ENCODE data around the gene LCE1F. TPM values are rescaled to one million over a fixed set of nuclear protein-coding genes. Genes with fewer than 3 reads are reported as not detected.
A peak's percentile ranks its signal among the peaks of the same experiment; 100 is the strongest.

The LCE1F gene
- total RNA-seq, 1 experiment from 2014 or later = not detected

- Histone ChIP-seq H3K27me3 (ENCODE audit: insufficient read depth, low read length) (peaks cover 26% of the 10 kb centered on the region), H3K9me2 (ENCODE audit: insufficient read depth) (no peaks in the 10 kb centered on the region), H3K27ac (ENCODE audit: low read depth, low read length) (no peak within 1 kb of the TSS), H3K4me1 (ENCODE audit: control insufficient read depth in 1 of 2, insufficient read depth in 2 of 2, low read length in 2 of 2) (no peaks in the 10 kb centered on the region), H3K4me2 (ENCODE audit: low read length) (no peak within 1 kb of the TSS), H3K36me3 (ENCODE audit: control insufficient read depth in 1 of 2, insufficient read depth in 2 of 2, low read length in 2 of 2) (no peaks in the 10 kb centered on the region), H3K9ac (ENCODE audit: low read length) (no peak within 1 kb of the TSS), H3K79me2 (ENCODE audit: insufficient read depth, low read length) (no peaks in the 10 kb centered on the region), H2AFZ (ENCODE audit: low read depth, low read length, poor library complexity, severe bottlenecking) (no peak within 1 kb of the TSS), H3K9me3 (ENCODE audit: control insufficient read depth in 1 of 2, insufficient read depth in 1 of 2, low read depth in 1 of 2, low read length in 2 of 2) (no peaks in the 10 kb centered on the region), H4K20me1 (ENCODE audit: insufficient read depth) (no peaks in the 10 kb centered on the region), H3K4me3 (replicated peaks in 1 of 2; ENCODE audit: low read depth in 1 of 2, low read length in 2 of 2) (no peak within 1 kb of the TSS)
- BruUV-seq (replicated peaks) = no TSS peak
- ChIA-PET CTCF (interaction anchor here (2.0 kb wide), 1 partner anchor 9 kb away, joined by 4 read pairs; no protein-coding TSS in a partner anchor), POLR2A (no interaction called here), RAD21 (ENCODE audit: low non-redundant PET in 1 of 2, low total read pairs in 2 of 2, uncharacterized antibody in 2 of 2, unreplicated experiment in 2 of 2) (no interaction called here)
- no peak for DNase-seq (ENCODE audit: low read depth, low spot score)
- intact Hi-C loops (cut with micrococcal nuclease) = loop anchor here (1.0 kb wide), 1 partner anchor 13 kb away; no protein-coding TSS in a partner anchor
- peak; percentile 76 for ATAC-seq
- no peak for TF ChIP-seq SRF (IDR thresholded peaks at IDR 0.05; ENCODE audit: low read depth)
Measured at GRCh38 chr1:152786077-152786476, 11.1 kb downstream of the LCE1F start, which contains the start of gene LCE1E. LCE1E (plus strand) TSS chr1:152786257; CDS start chr1:152787300, 1,043 bp downstream.

- H3K27ac ChIP-seq (ENCODE audit: low read depth, low read length) = no peak overlapping the region
- no peak overlapping the region for H3K9ac ChIP-seq (ENCODE audit: low read length)
- no peak overlapping the region for H3K4me3 ChIP-seq (replicated peaks in 1 of 2; ENCODE audit: low read depth in 1 of 2, low read length in 2 of 2)
- ATAC-seq (no peak), DNase-seq (ENCODE audit: low read depth, low spot score) (no peak)
- no TSS peak for BruUV-seq (replicated peaks)
- intact Hi-C loops (cut with micrococcal nuclease) = no loop called here
- ChIA-PET POLR2A (no interaction called here), CTCF (no interaction called here), RAD21 (ENCODE audit: low non-redundant PET in 1 of 2, low total read pairs in 2 of 2, uncharacterized antibody in 2 of 2, unreplicated experiment in 2 of 2) (no interaction called here)
- H3K27me3 ChIP-seq (ENCODE audit: insufficient read depth, low read length) = peaks cover 13% of the 10 kb centered on the region
- H3K36me3 ChIP-seq (ENCODE audit: control insufficient read depth in 1 of 2, insufficient read depth in 2 of 2, low read length in 2 of 2) = no peaks in the 10 kb centered on the region
- no peaks in the 10 kb centered on the region for H3K9me3 ChIP-seq (ENCODE audit: control insufficient read depth in 1 of 2, insufficient read depth in 1 of 2, low read depth in 1 of 2, low read length in 2 of 2)
- no peaks in the 10 kb centered on the region for H3K79me2 ChIP-seq (ENCODE audit: insufficient read depth, low read length)
- H3K4me1 ChIP-seq (ENCODE audit: control insufficient read depth in 1 of 2, insufficient read depth in 2 of 2, low read length in 2 of 2) = no peaks in the 10 kb centered on the region
- H2AFZ ChIP-seq (ENCODE audit: low read depth, low read length, poor library complexity, severe bottlenecking) = no peak overlapping the region
- no peak overlapping the region for H3K4me2 ChIP-seq (ENCODE audit: low read length)
- H3K9me2 ChIP-seq (ENCODE audit: insufficient read depth) = no peaks in the 10 kb centered on the region
- TF ChIP-seq ZBTB33 (IDR thresholded peaks at IDR 0.05; ENCODE audit: extremely low read depth, insufficient replicate concordance, low read length) (no peak), EZH2 (IDR thresholded peaks at IDR 0.05) (no peak), CEBPB (IDR thresholded peaks at IDR 0.05; ENCODE audit: low read depth) (no peak), TCF7L2 (IDR thresholded peaks at IDR 0.05; ENCODE audit: borderline replicate concordance, extremely low read depth, insufficient read depth, insufficient read length) (no peak), POLR2A (IDR thresholded peaks at IDR 0.05; ENCODE audit: borderline replicate concordance, extremely low read depth, insufficient read depth, insufficient read length) (no peak), SP1 (IDR thresholded peaks at IDR 0.05; ENCODE audit: low read depth) (no peak), EZH2phosphoT487 (IDR thresholded peaks at IDR 0.05; ENCODE audit: borderline replicate concordance) (no peak), SIN3A (IDR thresholded peaks at IDR 0.05; ENCODE audit: low read depth) (no peak), POLR2AphosphoS5 (IDR thresholded peaks at IDR 0.05; ENCODE audit: low read depth, low read length) (no peak)
- H4K20me1 ChIP-seq (ENCODE audit: insufficient read depth) = no peaks in the 10 kb centered on the region
Measured at GRCh38 chr1:152795686-152796085, 20.7 kb downstream of the LCE1F start.
